ENCODE data around the gene IKBKE. TPM values are rescaled to one million over a fixed set of nuclear protein-coding genes. Genes with fewer than 3 reads are reported as not detected.

IKBKE gene
- total and polyA plus RNA-seq, 10 of the 15 experiments (the other 5 are each of a cell fraction or from before 2014, with no cell fraction given) = 12.8 to 35.1 (median 23.1) TPM

- no peak for ATAC-seq
- intact Hi-C loops (cut with micrococcal nuclease; ENCODE audit: unreplicated experiment) = no loop called here
- Histone ChIP-seq H3K4me1 (ENCODE audit: control insufficient read depth, insufficient read depth, low read length) (no peaks in the 10 kb centered on the region; the same call in 1 of the 2 replicates), H3K36me3 (ENCODE audit: control insufficient read depth in 2 of 2, insufficient read depth in 2 of 2, low read length in 1 of 2) (no peaks in the 10 kb centered on the region), H3K27me3 (replicated peaks in 1 of 2; ENCODE audit: control insufficient read depth in 2 of 2, insufficient read depth in 2 of 2, low read length in 1 of 2) (no peaks in the 10 kb centered on the region), H3K9me3 (replicated peaks; ENCODE audit: control insufficient read depth, insufficient read depth, low read length) (no peaks in the 10 kb centered on the region), H4K20me1 (ENCODE audit: control insufficient read depth, insufficient read depth) (no peaks in the 10 kb centered on the region), H3K27ac (ENCODE audit: control insufficient read depth, insufficient read depth) (no peak overlapping the region), H3K9ac (ENCODE audit: control insufficient read depth, insufficient read depth, low read length) (no peak overlapping the region), H3K79me2 (ENCODE audit: control insufficient read depth, insufficient read depth, low read length) (no peaks in the 10 kb centered on the region), H3K4me3 (no peak overlapping the region), H2AFZ (ENCODE audit: control insufficient read depth, low read depth, low read length) (no peak overlapping the region), H3K4me2 (ENCODE audit: control insufficient read depth, insufficient read depth) (no peak overlapping the region)
- ChIA-PET RAD21 (ENCODE audit: unreplicated experiment) (interaction anchor here (1.0 to 1.5 kb wide), 3 partner anchors 14 to 71 kb away, joined by 3 to 6 read pairs (median 3); partner anchors contain the start of gene IKBKE), SMC1A (ENCODE audit: uncharacterized antibody, unreplicated experiment) (interaction anchor here (0.8 to 10.8 kb wide), 8 partner anchors 14 to 94 kb away, joined by 3 to 311 read pairs (median 3); no protein-coding TSS in a partner anchor), CTCF (interaction anchor here (0.6 to 9.4 kb wide), 12 partner anchors 13 to 440 kb away, joined by 3 to 440 read pairs (median 6); no protein-coding TSS in a partner anchor), POLR2A (no interaction called here)
- no peak for TF ChIP-seq TAF1 (IDR thresholded peaks at IDR 0.05; ENCODE audit: borderline replicate concordance, low read depth, low read length)
- no peak for TF ChIP-seq MYC (IDR thresholded peaks at IDR 0.05; ENCODE audit: insufficient read depth, insufficient read length, insufficient replicate concordance, low read length, severe bottlenecking)
- peak; percentile 92 for TF ChIP-seq PAX5 (IDR thresholded peaks at IDR 0.05; ENCODE audit: borderline replicate concordance, low read depth, low read length)
- TF ChIP-seq SIX5 (IDR thresholded peaks at IDR 0.05; ENCODE audit: low read depth, low read length, severe bottlenecking) = no peak
- no TSS peak for BruUV-seq (replicated peaks)
- no peak for DNase-seq (ENCODE audit: low read depth, low spot score)
- in situ Hi-C loops (cut with MboI) = no loop called here
- 89% methylated on average over 7 of the region's 7 CpGs for WGBS (ENCODE audit: insufficient coverage, insufficient replicate concordance, low lambda C conversion rate, missing lambda C conversion rate)
- FAIRE-seq = no peak
These were observed 71.1 kb downstream of the IKBKE start for GRCh38 chr1:206541236-206541833.

Measured in GM12878 (cell line).